ENCODE results near the gene CUTA.
"Not testable (repeated sequence)": the region's sequence is repeated elsewhere in the genome, so short reads cannot be mapped to it uniquely, and the experiment has no call there.

Gene CUTA

GRCh38 chr6:33384581-33385020 is 33.3 kb downstream of the CUTA start:
- Histone ChIP-seq H3K79me2 (ENCODE audit: insufficient read depth, low read length) (no peaks in the 10 kb centered on the region), H3K9ac (ENCODE audit: low read depth, low read length) (no peak overlapping the region), H3K27me3 (ENCODE audit: insufficient read depth, low read length, poor library complexity) (no peaks in the 10 kb centered on the region), H3K27ac (ENCODE audit: low read length) (no peak overlapping the region), H3K4me1 (ENCODE audit: insufficient read depth, low read length) (no peaks in the 10 kb centered on the region), H3K4me2 (ENCODE audit: insufficient read depth, low read length) (no peak overlapping the region), H2AFZ (ENCODE audit: low read depth, low read length) (no peak overlapping the region), H3K9me3 (ENCODE audit: insufficient read depth, low read length, severe bottlenecking) (no peaks in the 10 kb centered on the region), H3K4me3 (ENCODE audit: low read depth in 1 of 2, low read length in 2 of 2) (no peak overlapping the region), H3K36me3 (ENCODE audit: insufficient read depth, low read length) (no peaks in the 10 kb centered on the region), H4K20me1 (ENCODE audit: insufficient read depth, low read length) (no peaks in the 10 kb centered on the region)
- TF ChIP-seq CTCF (IDR thresholded peaks at IDR 0.05; ENCODE audit: borderline replicate concordance, extremely low read depth, low read length, poor library complexity, severe bottlenecking): peak; percentile 15
- TF ChIP-seq EZH2 (IDR thresholded peaks at IDR 0.05; ENCODE audit: borderline replicate concordance, low read depth, low read length, severe bottlenecking): no peak
- DNase-seq: no peak
- no peak for ATAC-seq (ENCODE audit: insufficient read depth, low read depth)

DNA sequence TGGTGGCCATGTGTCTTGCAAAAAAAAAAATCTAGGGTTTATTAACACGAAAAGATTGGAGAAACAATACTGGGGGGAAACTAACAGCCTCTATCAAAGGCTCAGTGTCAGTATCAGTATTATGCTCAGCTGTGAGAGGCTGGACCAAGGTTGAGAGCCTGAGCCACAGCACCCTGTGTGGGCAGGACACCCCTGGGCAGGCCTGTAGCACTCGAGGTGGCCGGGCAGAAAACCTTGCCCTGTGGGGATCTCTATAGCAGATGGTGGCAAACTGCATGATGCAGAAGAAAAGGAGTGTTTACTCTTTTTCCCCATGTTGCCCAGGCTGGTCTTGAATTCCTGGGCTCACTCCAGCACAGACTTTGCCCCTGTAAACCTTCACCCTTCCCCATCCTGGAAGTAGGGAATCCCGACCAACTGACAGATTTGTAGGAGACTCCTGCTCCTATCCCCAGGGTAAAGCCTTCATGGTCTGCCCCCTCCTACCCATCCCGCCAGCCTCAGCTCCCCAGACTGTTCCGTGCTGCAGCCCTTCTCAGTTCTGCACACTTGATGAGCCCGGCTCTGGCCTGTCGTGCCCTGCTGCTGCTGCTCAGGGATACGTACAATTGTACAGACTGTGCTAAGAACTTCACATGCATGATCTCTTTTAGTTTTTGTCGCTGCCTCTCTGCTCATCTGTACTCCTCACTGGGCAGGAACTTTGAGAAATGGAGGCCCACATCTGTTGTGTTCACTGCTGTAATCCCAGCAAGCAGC is 34.3 kb downstream of the CUTA start:
- no peak overlapping the region for H3K4me2 ChIP-seq (ENCODE audit: insufficient read depth, low read length)
- ATAC-seq (ENCODE audit: insufficient read depth, low read depth): no peak

DNA sequence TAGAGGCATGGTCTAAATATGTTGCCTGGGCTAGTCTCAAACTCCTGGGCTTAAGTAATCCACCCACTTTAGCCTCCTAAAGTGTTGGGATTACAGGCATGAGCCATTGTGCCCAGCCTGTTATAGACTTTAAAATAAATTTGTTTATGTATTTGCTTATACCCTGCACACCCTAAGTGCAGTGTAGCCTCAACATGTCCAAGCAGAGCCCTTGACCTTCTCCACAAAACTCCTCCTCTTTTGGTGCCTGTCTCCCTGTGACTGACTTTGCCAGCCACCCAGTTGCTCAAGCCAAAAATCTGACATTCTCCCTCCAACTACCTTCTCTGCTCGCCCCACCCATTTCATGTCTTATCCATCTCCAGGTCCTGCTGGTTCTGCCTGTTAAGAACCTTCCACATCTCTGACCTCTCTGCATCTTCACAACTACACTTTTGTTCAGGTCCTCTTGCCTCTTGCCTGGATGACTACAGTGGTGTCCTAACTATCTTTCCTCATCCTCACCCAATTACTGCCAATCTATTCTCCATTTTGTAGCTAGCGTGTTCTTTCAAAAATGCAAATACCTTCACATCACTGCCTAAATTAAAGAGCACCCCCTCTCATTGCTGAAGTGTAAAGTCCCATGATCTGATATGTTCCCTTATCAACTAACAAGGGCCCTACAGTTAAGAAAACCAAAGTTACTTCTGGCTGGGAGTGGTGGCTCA is 37.5 kb downstream of the CUTA start:
- H3K9me3 ChIP-seq (ENCODE audit: insufficient read depth, low read length, severe bottlenecking): no peaks in the 10 kb centered on the region
- no peaks in the 10 kb centered on the region for H4K20me1 ChIP-seq (ENCODE audit: insufficient read depth, low read length)
- no peak overlapping the region for H3K27ac ChIP-seq (ENCODE audit: low read length)
- no peak overlapping the region for H3K9ac ChIP-seq (ENCODE audit: low read depth, low read length)
- H3K4me2 ChIP-seq (ENCODE audit: insufficient read depth, low read length): no peak overlapping the region
- H2AFZ ChIP-seq (ENCODE audit: low read depth, low read length): no peak overlapping the region
- no peaks in the 10 kb centered on the region for H3K36me3 ChIP-seq (ENCODE audit: insufficient read depth, low read length)
- no peaks in the 10 kb centered on the region for H3K4me1 ChIP-seq (ENCODE audit: insufficient read depth, low read length)
- no peaks in the 10 kb centered on the region for H3K27me3 ChIP-seq (ENCODE audit: insufficient read depth, low read length, poor library complexity)
- ATAC-seq (ENCODE audit: insufficient read depth, low read depth): no peak
- no peak overlapping the region for H3K4me3 ChIP-seq (ENCODE audit: low read depth in 1 of 2, low read length in 2 of 2)
- no peaks in the 10 kb centered on the region for H3K79me2 ChIP-seq (ENCODE audit: insufficient read depth, low read length)
- no peak for DNase-seq
- no peak for TF ChIP-seq EZH2 (IDR thresholded peaks at IDR 0.05; ENCODE audit: borderline replicate concordance, low read depth, low read length, severe bottlenecking)

More for the DNA sequence above, 34.3 kb downstream of the CUTA start:
- Histone ChIP-seq H3K27ac (ENCODE audit: low read length) (no peak overlapping the region), H4K20me1 (ENCODE audit: insufficient read depth, low read length) (no peaks in the 10 kb centered on the region), H3K27me3 (ENCODE audit: insufficient read depth, low read length, poor library complexity) (no peaks in the 10 kb centered on the region), H3K9ac (ENCODE audit: low read depth, low read length) (no peak overlapping the region), H3K79me2 (ENCODE audit: insufficient read depth, low read length) (no peaks in the 10 kb centered on the region), H3K4me3 (ENCODE audit: low read depth in 1 of 2, low read length in 2 of 2) (no peak overlapping the region), H2AFZ (ENCODE audit: low read depth, low read length) (no peak overlapping the region), H3K9me3 (ENCODE audit: insufficient read depth, low read length, severe bottlenecking) (no peaks in the 10 kb centered on the region), H3K36me3 (ENCODE audit: insufficient read depth, low read length) (no peaks in the 10 kb centered on the region), H3K4me1 (ENCODE audit: insufficient read depth, low read length) (no peaks in the 10 kb centered on the region)
- no peak for DNase-seq
- TF ChIP-seq CTCF (IDR thresholded peaks at IDR 0.05; ENCODE audit: borderline replicate concordance, extremely low read depth, low read length, poor library complexity, severe bottlenecking): no peak
- TF ChIP-seq EZH2 (IDR thresholded peaks at IDR 0.05; ENCODE audit: borderline replicate concordance, low read depth, low read length, severe bottlenecking): no peak

DNA sequence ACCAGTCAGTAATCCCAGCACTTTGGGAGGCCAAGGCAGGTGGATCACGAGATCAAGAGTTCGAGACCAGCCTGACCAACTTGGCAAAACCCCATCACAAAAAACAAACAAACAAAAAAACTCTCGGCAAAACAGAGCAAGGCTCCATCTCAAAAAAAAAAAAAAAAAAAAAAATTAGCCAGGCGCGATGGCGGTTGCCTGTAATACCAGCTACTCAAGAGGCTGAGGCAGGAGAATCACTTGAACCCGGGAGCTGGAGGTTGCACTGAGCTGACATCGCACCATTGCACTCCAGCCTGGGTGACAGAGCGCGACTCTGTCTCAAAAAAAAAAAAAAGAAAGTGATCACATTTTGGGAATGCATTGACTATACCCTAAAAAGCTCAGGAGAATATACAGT is 38.7 kb downstream of the CUTA start:
- H2AFZ ChIP-seq (ENCODE audit: low read depth, low read length); H3K36me3 ChIP-seq (ENCODE audit: insufficient read depth, low read length); H4K20me1 ChIP-seq (ENCODE audit: insufficient read depth, low read length); H3K79me2 ChIP-seq (ENCODE audit: insufficient read depth, low read length); DNase-seq; H3K27me3 ChIP-seq (ENCODE audit: insufficient read depth, low read length, poor library complexity); H3K27ac ChIP-seq (ENCODE audit: low read length); H3K4me2 ChIP-seq (ENCODE audit: insufficient read depth, low read length); H3K4me3 ChIP-seq (ENCODE audit: low read depth in 1 of 2, low read length in 2 of 2); ATAC-seq (ENCODE audit: insufficient read depth, low read depth); H3K9ac ChIP-seq (ENCODE audit: low read depth, low read length); H3K9me3 ChIP-seq (ENCODE audit: insufficient read depth, low read length, severe bottlenecking); H3K4me1 ChIP-seq (ENCODE audit: insufficient read depth, low read length): not testable (repeated sequence)

All from DND-41 (cell line).